ENCODE measurements around the gene PHKB.

PHKB gene

GRCh38 chr16:47725188-47725695 lies 264.1 kb downstream of the PHKB start:
- H3K9me3 Mint-ChIP-seq: no peaks in the 10 kb centered on the region
- no peak overlapping the region for H3K27ac Mint-ChIP-seq
- H3K4me3 Mint-ChIP-seq: no peak overlapping the region
- H3K27me3 Mint-ChIP-seq (ENCODE audit: low read depth): peaks cover 11% of the 10 kb centered on the region
- no peak for DNase-seq (ENCODE audit: low spot score)
- no peaks in the 10 kb centered on the region for H3K4me1 Mint-ChIP-seq (ENCODE audit: low read depth)
- no peaks in the 10 kb centered on the region for H3K36me3 Mint-ChIP-seq (ENCODE audit: low read depth)

- Mint-ChIP-seq H3K4me3 (no peak overlapping the region), H3K36me3 (ENCODE audit: low read depth) (no peaks in the 10 kb centered on the region), H3K27ac (no peak overlapping the region), H3K9me3 (no peaks in the 10 kb centered on the region), H3K27me3 (ENCODE audit: low read depth) (peaks cover 8% of the 10 kb centered on the region), H3K4me1 (ENCODE audit: low read depth) (no peaks in the 10 kb centered on the region)
- DNase-seq (ENCODE audit: low spot score): no peak
Measured at GRCh38 chr16:47726031-47726675, 265.0 kb downstream of the PHKB start.

GRCh38 chr16:47727131-47727530 lies 266.0 kb downstream of the PHKB start:
- no peaks in the 10 kb centered on the region for H3K36me3 Mint-ChIP-seq (ENCODE audit: low read depth)
- no peak for DNase-seq (ENCODE audit: low spot score)
- no peaks in the 10 kb centered on the region for H3K9me3 Mint-ChIP-seq
- H3K27ac Mint-ChIP-seq: no peak overlapping the region
- H3K4me1 Mint-ChIP-seq (ENCODE audit: low read depth): peaks cover 1% of the 10 kb centered on the region
- H3K4me3 Mint-ChIP-seq: no peak overlapping the region
- H3K27me3 Mint-ChIP-seq (ENCODE audit: low read depth): peaks cover 8% of the 10 kb centered on the region

- H3K36me3 Mint-ChIP-seq (ENCODE audit: low read depth): no peaks in the 10 kb centered on the region
- peaks cover 8% of the 10 kb centered on the region for H3K27me3 Mint-ChIP-seq (ENCODE audit: low read depth)
- no peak overlapping the region for H3K4me3 Mint-ChIP-seq
- DNase-seq (ENCODE audit: low spot score): no peak
- H3K9me3 Mint-ChIP-seq: no peaks in the 10 kb centered on the region
- no peak overlapping the region for H3K27ac Mint-ChIP-seq
- H3K4me1 Mint-ChIP-seq (ENCODE audit: low read depth): peaks cover 9% of the 10 kb centered on the region
Measured at GRCh38 chr16:47728205-47728604, 267.1 kb downstream of the PHKB start.

GRCh38 chr16:47729701-47730100 lies 268.6 kb downstream of the PHKB start:
- peaks cover 8% of the 10 kb centered on the region for H3K27me3 Mint-ChIP-seq (ENCODE audit: low read depth)
- H3K4me3 Mint-ChIP-seq: no peak overlapping the region
- H3K27ac Mint-ChIP-seq: no peak overlapping the region
- DNase-seq (ENCODE audit: low spot score): no peak
- peaks cover 9% of the 10 kb centered on the region for H3K4me1 Mint-ChIP-seq (ENCODE audit: low read depth)
- no peaks in the 10 kb centered on the region for H3K36me3 Mint-ChIP-seq (ENCODE audit: low read depth)
- H3K9me3 Mint-ChIP-seq: no peaks in the 10 kb centered on the region

GRCh38 chr16:47731252-47731651 lies 270.1 kb downstream of the PHKB start:
- no peaks in the 10 kb centered on the region for H3K9me3 Mint-ChIP-seq
- no peak overlapping the region for H3K4me3 Mint-ChIP-seq
- H3K27me3 Mint-ChIP-seq (ENCODE audit: low read depth): peaks cover 6% of the 10 kb centered on the region
- H3K4me1 Mint-ChIP-seq (ENCODE audit: low read depth): peaks cover 9% of the 10 kb centered on the region
- H3K27ac Mint-ChIP-seq: no peak overlapping the region
- no peaks in the 10 kb centered on the region for H3K36me3 Mint-ChIP-seq (ENCODE audit: low read depth)
- DNase-seq (ENCODE audit: low spot score): no peak

- Mint-ChIP-seq H3K27ac (no peak overlapping the region), H3K9me3 (no peaks in the 10 kb centered on the region), H3K4me1 (ENCODE audit: low read depth) (peaks cover 9% of the 10 kb centered on the region), H3K4me3 (no peak overlapping the region), H3K36me3 (ENCODE audit: low read depth) (no peaks in the 10 kb centered on the region), H3K27me3 (ENCODE audit: low read depth) (peaks cover 8% of the 10 kb centered on the region)
- no peak for DNase-seq (ENCODE audit: low spot score)
Measured at GRCh38 chr16:47732122-47732521, 271.0 kb downstream of the PHKB start.

GRCh38 chr16:47732523-47733111 lies 271.5 kb downstream of the PHKB start:
- Mint-ChIP-seq H3K27ac (peak overlapping the region; percentile 5), H3K27me3 (ENCODE audit: low read depth) (peaks cover 5% of the 10 kb centered on the region), H3K36me3 (ENCODE audit: low read depth) (no peaks in the 10 kb centered on the region), H3K4me1 (ENCODE audit: low read depth) (peaks cover 9% of the 10 kb centered on the region), H3K4me3 (no peak overlapping the region), H3K9me3 (no peaks in the 10 kb centered on the region)
- DNase-seq (ENCODE audit: low spot score): peak; percentile 52

GRCh38 chr16:47734081-47734857 lies 273.1 kb downstream of the PHKB start:
- Mint-ChIP-seq H3K27me3 (ENCODE audit: low read depth) (peaks cover 5% of the 10 kb centered on the region), H3K36me3 (ENCODE audit: low read depth) (no peaks in the 10 kb centered on the region), H3K4me3 (no peak overlapping the region), H3K27ac (no peak overlapping the region), H3K4me1 (ENCODE audit: low read depth) (peaks cover 9% of the 10 kb centered on the region), H3K9me3 (no peaks in the 10 kb centered on the region)
- DNase-seq (ENCODE audit: low spot score): no peak

GRCh38 chr16:47734987-47735594 lies 274.0 kb downstream of the PHKB start:
- Mint-ChIP-seq H3K4me1 (ENCODE audit: low read depth) (peaks cover 9% of the 10 kb centered on the region), H3K27me3 (ENCODE audit: low read depth) (peaks cover 5% of the 10 kb centered on the region), H3K36me3 (ENCODE audit: low read depth) (no peaks in the 10 kb centered on the region), H3K4me3 (no peak overlapping the region), H3K9me3 (no peaks in the 10 kb centered on the region), H3K27ac (no peak overlapping the region)
- DNase-seq (ENCODE audit: low spot score): no peak

- H3K4me3 Mint-ChIP-seq: no peak overlapping the region
- H3K4me1 Mint-ChIP-seq (ENCODE audit: low read depth): no peaks in the 10 kb centered on the region
- no peak for DNase-seq (ENCODE audit: low spot score)
Measured at GRCh38 chr16:47750371-47750770, 289.2 kb downstream of the PHKB start.

More at GRCh38 chr16:47750371-47750770, 289.2 kb downstream of the PHKB start:
- Mint-ChIP-seq H3K27ac (no peak overlapping the region), H3K27me3 (ENCODE audit: low read depth) (peaks cover 2% of the 10 kb centered on the region), H3K9me3 (no peaks in the 10 kb centered on the region), H3K36me3 (ENCODE audit: low read depth) (no peaks in the 10 kb centered on the region)

Measured in T-helper 2 cell treated with Interferon-gamma antibody and Interleukin-4, amounts not matched to agents 5 μg/mL and 100 μg/mL, for 36 hours (primary cell).